Smooth muscle cell (in vitro differentiated cells): Measurements from ENCODE around the gene KLHL40. TPM values are rescaled to one million over a fixed set of nuclear protein-coding genes. Genes with fewer than 3 reads are reported as not detected.

Experiments used
- DNase-seq: peaks from one replicate; lab custom pipeline; 2025; ENCODE audit not compliant: unreplicated experiment; lab: John Stamatoyannopoulos, UW
- H2AFZ ChIP-seq: fragments of 200-600 bp; sonication (generic); 2 replicates; pipeline ENCODE4 v1.6.0; 2016; ENCODE audit warnings: antibody characterized with exemption, low read depth, mild to moderate bottlenecking
- H3F3A ChIP-seq: fragments of 200-600 bp; sonication (generic); 2 replicates; pipeline ENCODE4 v1.6.0; 2017; ENCODE audit warnings: antibody characterized with exemption, low read depth
- H3K27ac ChIP-seq: fragments of 200-600 bp; sonication (generic); 2 replicates; pipeline ENCODE4 v1.5.1; 2016; ENCODE audit warnings: low read depth, mild to moderate bottlenecking
- H3K27me3 ChIP-seq: fragments of 200-600 bp; sonication (generic); 2 replicates; pipeline ENCODE4 v1.6.1; 2016; ENCODE audit warnings: low read depth, mild to moderate bottlenecking
- H3K36me3 ChIP-seq: fragments of 200-600 bp; sonication (generic); 2 replicates; pipeline ENCODE4 v1.5.1; 2016; ENCODE audit warnings: low read depth
- H3K4me1 ChIP-seq: fragments of 200-600 bp; sonication (generic); 2 replicates; pipeline ENCODE4 v1.5.1; 2016; ENCODE audit warnings: low read depth
- H3K4me2 ChIP-seq: fragments of 200-600 bp; sonication (generic); 2 replicates; pipeline ENCODE4 v1.6.0; 2016; ENCODE audit warnings: mild to moderate bottlenecking
- H3K4me3 ChIP-seq: fragments of 200-600 bp; sonication (generic); 2 replicates; pipeline ENCODE4 v1.5.1; 2016; ENCODE audit warnings: mild to moderate bottlenecking
- H3K79me2 ChIP-seq: fragments of 200-600 bp; sonication (generic); 2 replicates; pipeline ENCODE4 v1.6.0; 2016; ENCODE audit warnings: low read depth, mild to moderate bottlenecking
- H3K9ac ChIP-seq: fragments of 200-600 bp; sonication (generic); 2 replicates; pipeline ENCODE4 v1.6.0; 2016; ENCODE audit warnings: low read depth
- H3K9me3 ChIP-seq: fragments of 200-600 bp; sonication (generic); replicated peaks from 2 replicates; pipeline ENCODE4 v1.5.1; 2016; ENCODE audit warnings: low read depth
- H4K20me1 ChIP-seq: fragments of 200-600 bp; sonication (generic); 2 replicates; pipeline ENCODE4 v1.6.0; 2016; ENCODE audit warnings: low read depth
- CTCF ChIP-seq: fragments of 200-600 bp; sonication (generic); IDR thresholded peaks from 2 replicates; pipeline ENCODE4 v1.5.1; 2017; ENCODE audit warnings: borderline replicate concordance, mild to moderate bottlenecking, antibody characterized with exemption; ENCODE audit not compliant: insufficient read depth, poor library complexity, severe bottlenecking
- WGBS: methylation state at CpG from one replicate; pipeline ENCODE4 v1.1.7; 2016; ENCODE audit warnings: low lambda C conversion rate; 5-methylcytosine and 5-hydroxymethylcytosine counted together
- polyA plus RNA-seq: library from polyadenylated mRNA; unstranded; fragments of >200 nt; fragmentation: Nextera tagmentation; extraction: Ambion mirVana; gene quantifications from 2 replicates; pipeline ENCODE4 v1.2.1, GENCODE V29; 2016
- total RNA-seq: library from RNA; depleted of rRNA; stranded (reverse); fragments of >200 nt; gene quantifications from 2 replicates; pipeline ENCODE4 v1.2.3, GENCODE V29; 2014

Gene KLHL40
- total and polyA plus RNA-seq, 2 experiments from 2014 or later, result not detected

GRCh38 chr3:42667096-42667522 is 18.2 kb upstream of the KLHL40 start:
- H2AFZ ChIP-seq, result no peak overlapping the region

GRCh38 chr3:42667523-42668412 is 17.6 kb upstream of the KLHL40 start:
- no peaks in the 10 kb centered on the region for H4K20me1 ChIP-seq
- no peaks in the 10 kb centered on the region for H3F3A ChIP-seq
- TF ChIP-seq CTCF, result no peak
- H3K9me3 ChIP-seq, result no peaks in the 10 kb centered on the region
- DNase-seq, result no peak
- H3K27ac ChIP-seq, result no peak overlapping the region
- H3K4me3 ChIP-seq, result no peak overlapping the region
- no peaks in the 10 kb centered on the region for H3K4me1 ChIP-seq
- no peaks in the 10 kb centered on the region for H3K79me2 ChIP-seq
- H2AFZ ChIP-seq, result no peak overlapping the region
- H3K36me3 ChIP-seq, result no peaks in the 10 kb centered on the region
- no peak overlapping the region for H3K9ac ChIP-seq
- WGBS, result 81% methylated on average over 8 of the region's 8 CpGs
- no peak overlapping the region for H3K4me2 ChIP-seq
- no peaks in the 10 kb centered on the region for H3K27me3 ChIP-seq

More at GRCh38 chr3:42667096-42667522, 18.2 kb upstream of the KLHL40 start:
- Histone ChIP-seq H3K36me3 (no peaks in the 10 kb centered on the region), H3K27me3 (no peaks in the 10 kb centered on the region), H3K79me2 (no peaks in the 10 kb centered on the region), H3K4me2 (no peak overlapping the region), H3K4me3 (no peak overlapping the region), H4K20me1 (no peaks in the 10 kb centered on the region), H3K4me1 (no peaks in the 10 kb centered on the region), H3K9me3 (no peaks in the 10 kb centered on the region), H3F3A (no peaks in the 10 kb centered on the region), H3K27ac (no peak overlapping the region), H3K9ac (no peak overlapping the region)
- 98% methylated on average over 7 of the region's 7 CpGs for WGBS
- TF ChIP-seq CTCF, result no peak
- no peak for DNase-seq

- WGBS, result 94% methylated on average over 2 of the region's 2 CpGs
- Histone ChIP-seq H2AFZ (no peak overlapping the region), H3K9me3 (no peaks in the 10 kb centered on the region), H4K20me1 (no peaks in the 10 kb centered on the region), H3K4me1 (no peaks in the 10 kb centered on the region), H3F3A (no peaks in the 10 kb centered on the region), H3K27ac (no peak overlapping the region), H3K9ac (no peak overlapping the region), H3K4me2 (no peak overlapping the region), H3K79me2 (no peaks in the 10 kb centered on the region), H3K36me3 (no peaks in the 10 kb centered on the region), H3K27me3 (no peaks in the 10 kb centered on the region), H3K4me3 (no peak overlapping the region)
- DNase-seq, result no peak
- TF ChIP-seq CTCF, result no peak
Observed at GRCh38 chr3:42668413-42668760, 16.9 kb upstream of the KLHL40 start.
